ENCODE data around the gene KCNJ4.

The KCNJ4 gene

GRCh38 chr22:38452373-38453065, 2.5 kb downstream of the KCNJ4 start:
- no peak for DNase-seq (ENCODE audit: low read depth)

- DNase-seq (ENCODE audit: low read depth), result no peak
Observed at GRCh38 chr22:38451864-38452263, 3.1 kb downstream of the KCNJ4 start.

- DNase-seq (ENCODE audit: low read depth), result no peak
Observed at GRCh38 chr22:38451404-38451803, 3.6 kb downstream of the KCNJ4 start.

- DNase-seq (ENCODE audit: low read depth), result no peak
Observed at GRCh38 chr22:38450234-38450797, 4.7 kb downstream of the KCNJ4 start.

- DNase-seq (ENCODE audit: low read depth), result no peak
Observed at GRCh38 chr22:38449776-38450175, 5.2 kb downstream of the KCNJ4 start.

GRCh38 chr22:38448945-38449745, 5.9 kb downstream of the KCNJ4 start:
- no peak for DNase-seq (ENCODE audit: low read depth)

GRCh38 chr22:38446018-38446601, 8.9 kb downstream of the KCNJ4 start:
- DNase-seq (ENCODE audit: low read depth), result no peak

- no peak for DNase-seq (ENCODE audit: low read depth)
Observed at GRCh38 chr22:38444783-38445182, 10.2 kb downstream of the KCNJ4 start.

- no peak for DNase-seq (ENCODE audit: low read depth)
Observed at GRCh38 chr22:38443628-38444521, 11.1 kb downstream of the KCNJ4 start.

- no peak for DNase-seq (ENCODE audit: low read depth)
Observed at GRCh38 chr22:38442967-38443627, 11.9 kb downstream of the KCNJ4 start.

GRCh38 chr22:38441620-38442287, 13.2 kb downstream of the KCNJ4 start:
- no peak for DNase-seq (ENCODE audit: low read depth)

- DNase-seq (ENCODE audit: low read depth), result no peak
Observed at GRCh38 chr22:38440747-38441350, 14.2 kb downstream of the KCNJ4 start.

- no peak for DNase-seq (ENCODE audit: low read depth)
Observed at GRCh38 chr22:38437416-38437815, 17.6 kb downstream of the KCNJ4 start.

GRCh38 chr22:38436629-38437395, 18.2 kb downstream of the KCNJ4 start:
- DNase-seq (ENCODE audit: low read depth), result no peak

GRCh38 chr22:38435965-38436364, 19.0 kb downstream of the KCNJ4 start:
- DNase-seq (ENCODE audit: low read depth), result no peak

GRCh38 chr22:38435010-38435409, 20.0 kb downstream of the KCNJ4 start:
- no peak for DNase-seq (ENCODE audit: low read depth)

GRCh38 chr22:38433871-38434270, 21.1 kb downstream of the KCNJ4 start:
- DNase-seq (ENCODE audit: low read depth), result no peak

GRCh38 chr22:38432264-38432663, 22.7 kb downstream of the KCNJ4 start:
- DNase-seq (ENCODE audit: low read depth), result no peak

GRCh38 chr22:38431266-38432010, 23.6 kb downstream of the KCNJ4 start:
- DNase-seq (ENCODE audit: low read depth), result no peak
